Measurements from ENCODE around the gene ITGB1.

DNA sequence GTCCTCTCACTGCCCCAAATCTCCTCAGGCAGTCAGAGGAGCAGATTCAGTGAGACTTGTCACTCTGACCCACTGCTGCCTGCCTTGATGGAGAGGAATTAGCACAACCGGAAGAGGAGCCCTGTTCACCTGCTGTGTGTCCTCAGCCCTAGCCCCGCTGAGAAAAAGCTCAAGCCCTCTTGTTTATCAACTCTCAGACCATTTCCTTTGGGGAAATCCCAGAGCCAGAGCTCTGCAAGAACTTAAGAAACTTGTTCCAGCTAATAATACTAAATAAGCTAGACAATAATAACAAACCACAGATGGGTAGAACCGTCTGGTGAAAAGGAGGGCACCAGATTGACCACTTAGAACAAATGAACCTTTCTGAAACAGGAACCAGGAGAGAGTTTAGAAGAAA, 37.7 kb upstream of the ITGB1 start:
- TF ChIP-seq TAF1 (IDR thresholded peaks at IDR 0.05; ENCODE audit: low read depth, low read length) (no peak), PAX5 (IDR thresholded peaks at IDR 0.05; ENCODE audit: insufficient read depth, low read length, severe bottlenecking) (no peak), POLR2A (IDR thresholded peaks at IDR 0.05; ENCODE audit: low read depth, low read length) (no peak), POLR2AphosphoS5 (IDR thresholded peaks at IDR 0.05; ENCODE audit: low read depth, low read length) (no peak)
